Uterus (tissue), 2 donors: ENCODE data around the gene NDUFV2.

Source experiments
- POLR2A ChIP-seq, 2 donors: fragments of 450-650 bp; IDR thresholded peaks; one replicate each; pipeline ENCODE4 v1.6.1; 2016; ENCODE audit warnings: antibody characterized with exemption in 2 of 2, mild to moderate bottlenecking in 1 of 2, moderate library complexity in 1 of 2
- TF ChIP-seq, protein P1 (sequence below), 4 experiments: fragments of 200-600 bp in 2 of 4; fragments of 450-650 bp in 2 of 4; sonication (generic) in 2 of 4; IDR thresholded peaks; one replicate each; pipeline ENCODE4 v1.5.1; 2016 to 2019; ENCODE audit warnings: antibody characterized with exemption in 4 of 4, mild to moderate bottlenecking in 2 of 4, moderate library complexity in 1 of 4

DNA sequence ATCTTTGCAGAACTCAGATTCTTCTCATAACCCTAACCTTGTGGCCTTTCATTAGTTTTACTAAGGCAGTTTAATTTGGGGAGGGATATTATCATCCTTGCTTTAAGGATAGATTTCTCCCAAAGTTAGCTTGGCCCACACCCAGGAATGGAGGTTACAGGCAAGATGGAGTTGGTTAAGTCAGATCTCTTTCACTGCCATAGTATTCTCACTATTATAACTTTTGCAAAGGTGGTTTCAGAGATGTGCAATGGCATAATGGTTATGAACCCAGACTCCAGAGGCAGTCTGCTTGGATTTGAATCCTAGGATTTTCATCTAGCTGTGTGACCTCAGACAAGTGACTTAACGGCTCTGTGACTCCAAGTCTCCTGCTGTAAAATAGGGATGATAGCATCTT lies 48.7 kb upstream of the NDUFV2 start:
- TF ChIP-seq POLR2A (IDR thresholded peaks at IDR 0.05) = no peak
- TF ChIP-seq, protein P1, sequence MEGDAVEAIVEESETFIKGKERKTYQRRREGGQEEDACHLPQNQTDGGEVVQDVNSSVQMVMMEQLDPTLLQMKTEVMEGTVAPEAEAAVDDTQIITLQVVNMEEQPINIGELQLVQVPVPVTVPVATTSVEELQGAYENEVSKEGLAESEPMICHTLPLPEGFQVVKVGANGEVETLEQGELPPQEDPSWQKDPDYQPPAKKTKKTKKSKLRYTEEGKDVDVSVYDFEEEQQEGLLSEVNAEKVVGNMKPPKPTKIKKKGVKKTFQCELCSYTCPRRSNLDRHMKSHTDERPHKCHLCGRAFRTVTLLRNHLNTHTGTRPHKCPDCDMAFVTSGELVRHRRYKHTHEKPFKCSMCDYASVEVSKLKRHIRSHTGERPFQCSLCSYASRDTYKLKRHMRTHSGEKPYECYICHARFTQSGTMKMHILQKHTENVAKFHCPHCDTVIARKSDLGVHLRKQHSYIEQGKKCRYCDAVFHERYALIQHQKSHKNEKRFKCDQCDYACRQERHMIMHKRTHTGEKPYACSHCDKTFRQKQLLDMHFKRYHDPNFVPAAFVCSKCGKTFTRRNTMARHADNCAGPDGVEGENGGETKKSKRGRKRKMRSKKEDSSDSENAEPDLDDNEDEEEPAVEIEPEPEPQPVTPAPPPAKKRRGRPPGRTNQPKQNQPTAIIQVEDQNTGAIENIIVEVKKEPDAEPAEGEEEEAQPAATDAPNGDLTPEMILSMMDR (IDR thresholded peaks at IDR 0.05) = no peak
